ENCODE data around the gene MPV17L. TPM values are rescaled to one million over a fixed set of nuclear protein-coding genes. Genes with fewer than 3 reads are reported as not detected.

The MPV17L gene
- polyA plus RNA-seq, 1 of the 3 experiments (the other 2 are of a cell fraction), result 0.43 TPM

- no peak for TF ChIP-seq IRF3 (IDR thresholded peaks at IDR 0.05; ENCODE audit: low read depth, low read length)
- TF ChIP-seq RAD21 (IDR thresholded peaks at IDR 0.05; ENCODE audit: low read length), result no peak
- TF ChIP-seq POLR2AphosphoS5 (IDR thresholded peaks at IDR 0.05; ENCODE audit: low read depth, low read length), result no peak
- TF ChIP-seq EP300 (IDR thresholded peaks at IDR 0.05; ENCODE audit: borderline replicate concordance in 1 of 2, low read depth in 1 of 2, low read length in 1 of 2), result no peak
- TF ChIP-seq REST (IDR thresholded peaks at IDR 0.05; ENCODE audit: low read depth, low read length), result no peak
Measured at GRCh38 chr16:15461376-15461775, 65.8 kb downstream of the MPV17L start (continued).

Other genes with a start within 250 kb of the MPV17L start
- gene NPIPA5, start 17.5 kb upstream of the MPV17L start, polyA plus RNA-seq (2012; rRNA removed), result 0.24 and 0.46 TPM in 2 replicates
- gene BMERB1, start 38.8 kb downstream of the MPV17L start, polyA plus RNA-seq (2012; rRNA removed), result 33.9 and 41.4 TPM in 2 replicates
- 10.3 TPM in 2 replicates for gene MARF1, start 247.4 kb downstream of the MPV17L start, polyA plus RNA-seq (2012; rRNA removed)

Measured in SK-N-SH (cell line).